Activated T-cell treated with anti-CD3 and anti-CD28 coated beads for 1 hour (primary cell): Measurements from ENCODE around the gene NEURL1.
A peak's percentile ranks its signal among the peaks of the same experiment; 100 is the strongest.
"Not testable (repeated sequence)": the region's sequence is repeated elsewhere in the genome, so short reads cannot be mapped to it uniquely, and the experiment has no call there.

Experiments
- DNase-seq: peaks from one replicate; pipeline ENCODE4 v3.0.0-alpha.2; 2020; ENCODE audit warnings: low read depth

Gene NEURL1

DNA sequence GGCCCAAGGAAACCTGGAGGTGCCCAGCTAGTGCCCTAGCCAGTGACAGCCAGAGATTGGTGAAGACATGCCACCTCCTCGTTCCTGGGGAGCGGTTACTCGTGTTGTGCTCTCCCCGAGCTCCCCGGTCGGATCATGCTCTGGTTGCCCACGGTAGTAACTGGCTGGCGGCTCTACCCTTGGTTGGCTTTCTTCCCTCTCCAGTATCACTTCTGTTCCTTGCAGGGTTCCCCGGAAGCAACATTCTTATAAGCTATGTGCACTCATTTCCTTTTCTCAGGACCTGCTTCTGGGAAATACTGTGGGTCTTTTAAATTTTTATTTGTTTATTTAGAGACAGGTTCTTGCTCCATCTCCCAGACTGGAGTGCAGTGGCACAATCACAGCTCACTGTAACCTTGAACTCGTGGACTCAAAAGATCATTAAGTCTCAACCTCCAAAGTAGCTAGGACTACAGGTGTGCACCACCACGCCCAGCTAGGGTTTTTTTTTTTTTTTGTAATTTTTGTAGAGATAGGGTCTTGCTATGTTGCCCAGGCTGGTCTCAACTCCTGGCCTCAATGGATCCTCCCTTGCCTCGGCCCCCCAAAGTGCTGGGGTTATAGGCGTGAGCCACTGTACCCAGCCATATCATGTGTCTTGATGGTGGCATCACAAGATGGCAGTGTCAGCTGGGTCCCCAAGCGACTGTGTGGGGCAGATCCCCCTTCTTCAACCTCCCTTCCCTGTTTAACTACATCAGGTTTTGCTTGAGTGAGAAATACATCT is 27.9 kb upstream of the NEURL1 start:
- no peak for DNase-seq

DNA sequence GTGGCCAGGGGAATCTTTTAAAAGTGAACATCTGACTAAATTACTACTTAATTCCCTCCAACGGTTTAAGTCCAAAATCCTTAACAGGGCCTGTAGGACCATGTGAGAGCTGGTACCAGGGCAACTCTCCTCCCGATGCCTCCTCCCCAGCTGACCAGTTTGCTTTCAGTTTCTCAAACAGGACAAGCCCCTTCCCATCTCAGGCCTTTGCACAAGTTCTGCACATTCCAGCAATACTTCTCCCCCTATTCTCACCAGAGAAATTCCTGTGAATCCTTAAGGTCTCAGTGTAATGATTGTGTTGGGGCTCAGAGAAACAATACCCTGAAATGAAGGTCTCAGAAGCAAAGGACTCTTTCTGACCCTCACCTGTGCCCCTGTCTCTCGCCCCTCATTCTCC is 26.8 kb upstream of the NEURL1 start:
- no peak for DNase-seq

DNA sequence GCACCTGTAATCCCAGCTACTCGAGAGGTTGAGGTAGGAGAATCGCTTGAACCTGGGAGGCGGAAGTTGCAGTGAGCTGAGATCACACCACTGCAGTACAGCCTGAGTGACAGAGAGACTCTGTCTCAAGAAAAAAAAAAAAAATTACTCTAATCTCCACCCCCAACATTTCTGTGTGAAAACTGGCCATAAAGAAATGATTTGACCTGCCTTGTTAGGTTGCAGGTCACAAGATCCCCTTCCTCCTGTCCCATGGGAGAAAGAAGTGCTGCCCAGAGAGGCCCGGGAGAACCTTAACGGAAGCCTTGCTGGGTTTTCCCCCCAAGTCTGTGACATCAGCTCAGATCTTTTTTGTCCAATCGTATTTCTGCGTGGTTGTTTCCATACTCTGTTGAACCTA is 26.1 kb upstream of the NEURL1 start:
- no peak for DNase-seq

DNA sequence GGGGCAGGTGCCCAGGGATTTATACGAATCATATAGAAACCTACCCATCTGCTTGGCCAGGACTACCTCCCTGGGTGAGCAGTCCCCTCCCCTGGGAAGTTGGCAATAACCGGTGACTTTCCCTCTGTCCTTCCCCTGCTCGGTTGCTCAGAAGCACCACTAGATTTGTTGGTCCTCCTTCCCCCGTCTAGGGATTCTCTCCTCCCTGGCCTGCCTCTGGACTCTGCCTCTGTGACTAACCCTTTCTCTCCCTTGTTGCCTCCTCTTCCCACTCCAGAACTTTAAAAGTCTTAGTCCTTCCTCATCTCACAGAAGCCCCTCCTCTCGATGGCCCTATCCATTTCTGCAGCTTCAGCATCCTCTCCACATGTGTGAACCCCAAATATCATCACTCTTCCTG is 24.3 kb upstream of the NEURL1 start:
- no peak for DNase-seq

DNA sequence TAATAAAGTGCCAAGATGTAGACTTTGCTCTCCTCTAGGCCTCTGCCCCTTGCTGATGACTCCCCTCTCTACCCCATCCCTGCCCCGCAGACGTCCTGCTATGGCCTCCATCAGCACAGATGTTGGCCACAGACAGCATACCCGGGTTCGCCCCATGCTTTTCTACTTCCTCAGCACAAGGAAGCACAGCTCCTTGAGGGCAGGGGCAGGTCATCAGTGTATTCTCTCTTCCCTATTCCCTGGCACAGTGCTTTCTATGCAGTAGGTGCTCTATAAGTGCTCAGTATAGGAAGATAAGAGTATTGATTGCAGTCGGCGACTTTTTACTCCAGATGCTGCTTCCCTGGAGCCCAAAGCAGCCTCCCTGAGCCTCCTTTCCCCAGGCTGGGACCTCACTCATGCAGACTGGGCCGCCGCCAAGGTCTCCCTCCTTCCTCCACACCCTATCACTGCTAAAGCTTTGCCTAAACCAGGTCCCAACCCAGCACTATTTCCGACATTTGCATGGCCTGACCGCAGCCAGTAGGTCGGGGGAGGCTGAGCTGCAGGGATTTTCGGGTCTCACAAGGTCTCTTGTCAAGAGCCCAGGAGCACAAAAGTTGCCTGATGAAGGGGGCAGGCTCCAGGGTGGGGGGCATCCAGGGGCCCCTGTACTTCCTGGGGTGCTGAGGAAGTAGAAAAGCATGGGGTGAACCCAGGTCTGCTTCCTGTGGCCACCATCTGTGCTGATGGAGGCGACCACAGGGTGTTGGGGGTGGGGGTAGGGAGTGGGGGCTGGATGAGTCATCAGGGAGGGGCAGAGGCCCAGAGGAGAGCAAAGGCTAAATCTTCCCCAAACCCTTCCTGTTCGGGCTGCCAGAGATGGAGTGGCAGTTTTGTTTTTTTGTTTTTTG is 22.5 kb upstream of the NEURL1 start:
- DNase-seq: peak; percentile 55

DNA sequence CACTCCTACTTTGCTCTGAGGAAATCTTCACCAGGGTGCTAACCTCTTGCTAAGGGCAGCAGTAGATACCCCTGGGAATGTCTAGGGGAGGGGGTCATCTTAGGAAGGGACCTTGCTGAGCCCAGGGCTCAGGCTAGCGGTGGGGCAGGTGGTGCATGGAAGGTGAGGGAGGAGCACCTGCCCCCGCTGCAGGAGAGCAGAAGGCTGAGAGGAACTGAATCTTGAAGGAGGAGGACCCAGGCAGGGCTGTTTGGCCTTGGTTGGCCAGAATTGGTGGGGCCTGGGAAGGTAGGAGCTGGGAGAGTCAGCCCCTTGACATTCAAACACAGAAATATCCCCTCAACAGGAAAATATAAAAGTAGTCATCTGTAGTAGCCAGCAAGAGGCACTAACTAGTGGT is 21.5 kb upstream of the NEURL1 start:
- no peak for DNase-seq

DNA sequence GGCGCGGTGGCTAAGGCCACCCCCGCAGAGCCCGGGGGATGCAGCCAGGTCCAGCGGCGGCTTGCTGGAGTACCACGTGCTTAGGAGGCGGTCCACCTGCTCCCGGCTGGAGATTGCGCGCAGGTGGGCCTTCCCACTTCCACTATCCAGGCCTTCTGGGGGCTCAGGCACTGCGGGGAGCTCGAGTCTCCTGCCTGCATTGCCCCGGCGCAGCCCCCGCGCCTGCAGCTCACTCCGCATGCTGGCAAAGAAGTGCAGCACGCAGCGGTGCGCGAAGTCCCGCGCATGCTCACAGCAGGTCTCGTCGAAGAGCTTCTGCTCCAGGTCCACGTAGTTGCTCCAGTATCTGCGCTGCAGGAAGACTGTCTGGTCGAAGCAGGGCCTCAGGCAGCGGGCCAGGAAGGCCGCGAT is 20.2 kb upstream of the NEURL1 start:
- DNase-seq: no peak

DNA sequence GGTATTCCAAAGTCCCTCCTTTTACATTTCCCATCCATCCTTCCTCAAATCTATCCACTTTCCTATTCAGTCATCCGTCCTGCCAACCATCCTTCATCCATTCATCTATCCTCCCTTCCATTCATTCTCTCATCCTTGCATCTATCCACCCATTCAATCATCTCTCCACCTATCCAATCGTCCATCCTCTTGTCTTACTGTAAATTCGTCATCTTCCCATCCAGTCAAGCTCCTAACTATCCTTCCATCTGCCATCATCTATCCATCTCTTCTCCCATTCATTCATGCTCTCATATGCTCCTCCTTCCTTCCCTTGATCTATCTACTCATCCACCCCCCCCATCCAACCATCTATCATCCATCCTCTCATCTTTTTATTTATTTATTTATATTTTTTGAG is 19.4 kb upstream of the NEURL1 start:
- no peak for DNase-seq

DNA sequence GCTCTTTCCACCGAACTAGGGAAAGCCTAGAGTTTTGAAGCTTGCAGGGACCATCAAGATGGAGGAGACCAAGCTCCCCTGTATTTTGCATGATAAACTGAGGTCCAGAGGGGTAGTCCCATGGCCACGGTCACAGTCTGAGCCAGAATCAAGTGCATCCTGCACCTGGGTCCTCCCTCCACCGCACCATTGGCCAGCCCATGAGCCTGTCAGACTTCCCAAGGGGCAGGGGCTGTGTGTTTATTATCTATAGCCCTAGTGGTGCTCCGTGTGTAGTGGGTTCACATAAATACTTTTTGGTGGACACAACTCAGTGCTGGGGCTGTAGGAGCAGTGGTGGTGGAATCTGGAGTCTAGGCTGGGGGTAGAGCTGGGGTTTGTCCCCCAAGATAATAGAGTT is 18.1 kb upstream of the NEURL1 start:
- no peak for DNase-seq

DNA sequence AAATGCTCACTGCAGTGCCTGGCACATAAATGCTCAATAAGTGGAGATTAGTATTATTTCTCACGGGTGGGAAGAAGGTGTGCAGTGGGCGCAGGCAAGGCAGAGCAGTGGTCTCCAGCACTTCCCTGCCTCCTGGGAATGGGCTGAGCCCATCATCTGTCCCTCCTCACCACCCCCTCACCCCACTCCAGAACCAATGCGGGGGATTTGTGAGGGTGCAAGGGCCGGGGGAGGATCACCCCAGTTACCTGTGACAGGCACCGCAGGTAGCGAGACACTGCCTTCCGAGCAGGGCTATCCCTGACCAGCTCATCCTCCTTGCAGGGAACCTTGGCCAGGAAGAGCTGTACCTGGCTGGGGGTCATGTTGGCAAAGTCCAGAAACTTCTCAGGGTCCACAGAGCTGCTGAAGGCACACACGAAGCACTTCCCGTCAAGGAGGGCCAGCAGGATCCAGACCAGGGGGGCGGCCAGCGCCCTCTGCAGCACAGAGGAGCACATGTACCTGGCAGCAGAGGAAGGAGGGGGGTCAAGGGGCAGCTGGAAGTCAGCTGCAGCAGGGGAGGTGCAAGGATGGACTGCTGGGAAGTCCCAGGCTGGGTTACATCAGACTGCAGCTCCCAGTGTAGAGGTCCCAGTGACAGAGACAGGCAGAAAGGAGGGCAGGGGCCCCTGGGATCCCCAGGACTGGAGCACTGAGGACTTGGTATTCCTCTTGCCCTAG is 17.3 kb upstream of the NEURL1 start:
- DNase-seq: no peak

DNA sequence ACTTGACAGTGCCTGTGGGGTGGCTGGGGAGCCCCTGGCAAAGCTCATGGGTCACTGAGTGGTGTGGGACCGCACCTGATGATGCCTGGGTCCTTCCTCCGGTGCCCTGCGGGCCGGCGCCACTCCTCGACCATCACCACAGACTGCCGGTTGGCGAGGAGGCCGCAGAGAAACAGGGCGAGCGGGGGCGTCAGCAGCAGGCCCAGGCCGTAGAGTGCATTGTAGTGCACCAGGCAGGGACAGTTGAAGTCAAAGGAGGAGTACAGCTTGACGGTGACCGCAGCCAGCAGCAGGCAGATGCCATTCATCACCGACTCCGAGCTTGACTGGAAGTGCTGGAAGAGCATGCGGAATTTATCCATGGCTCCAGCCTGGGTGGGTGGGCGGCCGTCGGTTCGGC is 14.8 kb upstream of the NEURL1 start:
- DNase-seq: no peak

DNA sequence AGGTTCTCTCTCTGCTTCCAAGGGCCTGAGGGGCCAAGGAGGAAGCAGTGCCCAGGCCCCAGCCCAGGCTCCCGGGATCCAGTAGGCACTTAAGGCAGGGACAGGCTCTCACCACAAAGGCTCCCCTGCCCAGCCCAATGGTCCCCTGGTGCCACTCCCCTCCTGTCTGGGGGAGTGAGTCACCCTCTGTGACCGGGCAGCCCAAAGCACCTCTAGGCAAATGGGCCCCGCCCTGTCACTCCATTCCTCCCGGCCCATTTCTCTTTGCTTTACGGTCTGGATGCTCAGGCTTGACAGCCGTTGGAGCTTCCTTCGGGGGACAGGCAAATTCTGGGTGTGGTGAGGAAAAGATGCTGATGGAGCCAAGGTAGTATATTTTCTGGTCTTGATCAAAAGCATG is 14.4 kb upstream of the NEURL1 start, which contains the start of gene CALHM3:
Gene CALHM3 (minus strand): TSS at position 106 of the 400 bp plus-strand sequence. CDS start 208 bp downstream, outside the sequence.
- DNase-seq: no peak

DNA sequence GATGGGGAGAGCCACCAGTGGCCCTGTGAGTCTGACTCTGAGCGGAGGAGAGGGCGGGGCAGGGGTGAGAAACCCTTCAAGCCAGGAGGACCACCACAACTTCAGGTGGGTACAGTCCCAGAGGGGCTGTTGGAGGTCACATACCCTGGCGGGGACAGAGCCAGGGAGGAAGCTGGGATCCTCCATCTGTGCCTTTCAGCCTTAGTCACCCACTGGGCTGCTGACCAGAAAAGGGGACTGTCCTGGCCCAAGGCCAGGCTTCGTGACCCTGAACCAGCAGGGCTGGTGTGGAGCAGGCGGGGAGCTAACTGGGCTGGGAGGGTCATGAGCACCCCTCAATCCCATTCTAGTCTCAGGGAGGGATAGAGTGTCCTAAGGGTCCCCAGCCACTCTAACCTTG is 13.0 kb upstream of the NEURL1 start:
- DNase-seq: no peak

DNA sequence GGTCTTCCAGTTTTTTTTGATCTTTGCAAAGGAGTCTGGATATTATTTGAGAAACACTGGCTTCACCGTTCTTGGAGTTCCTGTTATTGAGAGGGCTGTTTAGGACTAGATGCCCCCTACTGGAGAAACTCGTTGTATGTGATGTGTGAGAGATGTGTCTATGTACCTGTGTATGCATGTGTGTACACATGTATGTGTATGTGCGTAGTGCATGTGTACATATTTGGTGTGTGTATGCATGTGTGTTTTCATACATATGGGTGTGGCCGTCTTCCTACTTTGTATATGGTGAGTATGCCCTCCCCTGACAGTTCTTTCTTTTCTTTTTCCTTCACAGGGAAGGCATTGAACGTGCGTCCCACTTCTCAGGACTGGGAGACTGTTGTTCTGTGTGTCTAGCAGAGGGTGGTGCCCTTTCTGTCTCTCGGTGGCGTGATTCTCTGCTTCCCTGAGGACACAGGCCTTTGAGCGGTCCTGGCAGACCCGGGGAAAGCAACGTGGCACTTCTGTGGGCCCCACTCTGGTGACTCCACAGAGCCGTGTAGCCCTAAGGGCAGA is 11.5 kb upstream of the NEURL1 start:
- no peak for DNase-seq

DNA sequence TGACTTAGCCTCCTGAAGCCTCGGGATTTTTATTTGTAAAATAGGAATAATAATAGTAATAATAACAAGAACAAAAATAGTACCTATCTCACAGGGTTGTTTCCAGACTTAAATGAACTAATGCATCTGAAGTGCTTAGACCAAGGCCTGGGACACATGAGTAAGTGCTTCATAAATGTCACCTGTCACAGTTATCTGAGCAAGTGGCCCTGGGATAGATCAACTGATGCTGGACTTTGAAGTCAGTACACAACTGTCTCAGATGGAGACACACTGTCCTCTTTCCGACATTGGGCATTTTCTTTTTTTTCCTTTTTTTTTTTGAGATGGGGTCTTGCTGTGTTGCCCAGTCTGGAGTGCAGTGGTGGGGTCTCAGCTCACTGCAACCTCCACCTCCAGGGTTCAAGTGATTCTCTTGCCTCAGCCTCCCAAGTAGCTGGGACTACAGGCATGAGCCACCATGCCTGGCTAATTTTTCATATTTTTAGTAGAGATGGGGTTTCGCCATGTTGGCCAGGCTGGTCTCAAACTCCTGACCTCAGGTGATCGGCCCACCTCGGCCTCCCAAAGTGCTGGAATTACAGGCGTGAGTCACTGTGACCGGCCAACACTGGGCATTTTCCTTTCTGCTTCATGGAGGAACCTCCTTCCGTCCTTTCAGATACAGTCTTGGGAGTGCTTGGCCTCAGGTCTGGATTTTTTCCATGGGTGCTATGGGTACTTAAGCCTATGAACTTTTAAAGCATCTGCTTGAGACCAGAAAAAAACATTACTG is 6.7 kb upstream of the NEURL1 start:
- DNase-seq: not testable (repeated sequence)

DNA sequence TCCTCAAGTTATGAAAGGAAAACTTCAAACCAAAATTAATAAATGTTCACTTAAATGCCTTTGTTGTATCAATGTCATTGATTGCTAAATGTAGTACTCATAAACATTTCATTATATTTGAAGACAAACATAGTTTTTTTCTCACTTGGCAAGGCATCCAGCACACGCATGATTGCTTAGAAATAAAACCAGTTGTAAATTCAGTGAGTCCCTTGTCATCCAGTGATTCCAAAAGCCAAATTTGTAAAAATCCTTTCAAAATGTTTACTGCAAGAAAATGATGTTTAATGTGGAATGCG is 6.1 kb upstream of the NEURL1 start:
- no peak for DNase-seq

DNA sequence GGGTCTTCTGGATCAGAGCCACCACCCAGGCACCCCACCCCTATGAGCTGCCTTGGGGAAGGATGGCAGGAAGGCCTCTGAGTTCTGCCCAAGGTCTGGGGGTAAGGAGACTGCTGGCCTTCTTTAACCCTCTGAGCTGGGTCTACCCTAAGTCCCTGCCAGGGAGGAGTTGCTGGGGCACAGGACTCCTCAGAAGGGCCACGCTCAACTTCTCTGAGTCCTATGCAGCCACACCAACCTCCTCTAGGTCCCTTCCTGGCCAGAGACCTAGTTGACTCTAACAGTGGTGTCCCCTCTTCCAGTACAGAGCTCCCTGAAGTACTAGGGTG is 2.6 kb upstream of the NEURL1 start:
- no peak for DNase-seq

DNA sequence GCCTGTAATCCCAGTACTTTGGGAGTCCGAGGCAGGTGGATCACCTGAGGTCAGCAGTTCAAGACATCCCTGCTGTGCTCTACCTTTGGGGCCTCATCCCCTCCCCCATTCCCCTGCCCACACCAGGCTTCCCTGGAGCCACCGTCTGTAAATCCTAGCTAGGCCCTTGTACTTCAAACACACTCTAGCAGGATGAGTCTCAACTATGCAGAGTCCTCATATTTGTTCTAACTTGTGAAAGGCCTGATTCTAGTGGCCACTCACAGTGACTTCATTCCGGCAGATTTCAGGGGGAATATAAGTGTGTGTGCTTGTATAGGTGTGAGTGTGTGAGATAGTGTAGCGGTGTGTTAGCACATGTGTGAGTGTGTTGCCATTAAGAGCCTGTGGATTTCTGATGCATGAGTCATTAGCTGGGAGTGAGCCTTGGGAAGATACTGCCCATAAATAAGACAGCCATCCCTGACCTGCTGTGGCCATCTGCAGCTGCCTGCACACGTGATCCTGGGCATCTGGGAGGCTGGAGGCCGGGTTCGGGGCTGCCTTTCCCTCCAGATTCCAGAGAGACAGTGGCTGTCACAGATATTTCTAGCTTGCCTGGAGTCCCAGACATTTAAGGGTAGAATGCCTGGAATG is 1.7 kb upstream of the NEURL1 start:
- no peak for DNase-seq

DNA sequence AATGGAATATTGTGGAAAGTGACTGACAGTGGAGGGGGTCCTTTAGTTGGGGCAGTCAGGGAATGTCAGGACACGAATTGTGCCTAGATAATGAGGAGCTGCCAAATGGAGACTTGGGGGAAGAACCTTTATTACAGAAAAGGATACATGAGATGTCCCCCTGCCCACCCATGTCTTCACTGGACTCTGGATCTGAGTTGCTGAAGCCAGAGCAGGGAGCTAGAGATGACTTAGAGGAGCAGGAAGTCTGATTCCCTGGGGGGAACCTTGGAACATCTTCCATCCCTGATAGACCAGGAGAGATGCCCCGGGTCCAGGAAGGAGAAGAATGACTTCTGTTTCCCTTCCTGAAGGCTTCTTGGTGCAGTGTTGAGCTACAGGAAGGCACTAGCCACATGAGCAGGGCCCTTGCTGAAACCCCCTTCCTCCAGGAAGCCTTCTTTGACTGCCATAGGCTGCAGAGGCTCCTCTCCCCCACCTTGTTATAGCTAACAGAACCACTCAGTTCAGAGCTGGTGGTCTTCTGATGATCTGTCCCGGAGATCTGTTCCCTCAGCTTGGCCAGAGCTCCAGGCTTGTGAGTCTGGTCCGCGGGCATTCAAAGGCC is 747 bp upstream of the NEURL1 start:
- DNase-seq: no peak

DNA sequence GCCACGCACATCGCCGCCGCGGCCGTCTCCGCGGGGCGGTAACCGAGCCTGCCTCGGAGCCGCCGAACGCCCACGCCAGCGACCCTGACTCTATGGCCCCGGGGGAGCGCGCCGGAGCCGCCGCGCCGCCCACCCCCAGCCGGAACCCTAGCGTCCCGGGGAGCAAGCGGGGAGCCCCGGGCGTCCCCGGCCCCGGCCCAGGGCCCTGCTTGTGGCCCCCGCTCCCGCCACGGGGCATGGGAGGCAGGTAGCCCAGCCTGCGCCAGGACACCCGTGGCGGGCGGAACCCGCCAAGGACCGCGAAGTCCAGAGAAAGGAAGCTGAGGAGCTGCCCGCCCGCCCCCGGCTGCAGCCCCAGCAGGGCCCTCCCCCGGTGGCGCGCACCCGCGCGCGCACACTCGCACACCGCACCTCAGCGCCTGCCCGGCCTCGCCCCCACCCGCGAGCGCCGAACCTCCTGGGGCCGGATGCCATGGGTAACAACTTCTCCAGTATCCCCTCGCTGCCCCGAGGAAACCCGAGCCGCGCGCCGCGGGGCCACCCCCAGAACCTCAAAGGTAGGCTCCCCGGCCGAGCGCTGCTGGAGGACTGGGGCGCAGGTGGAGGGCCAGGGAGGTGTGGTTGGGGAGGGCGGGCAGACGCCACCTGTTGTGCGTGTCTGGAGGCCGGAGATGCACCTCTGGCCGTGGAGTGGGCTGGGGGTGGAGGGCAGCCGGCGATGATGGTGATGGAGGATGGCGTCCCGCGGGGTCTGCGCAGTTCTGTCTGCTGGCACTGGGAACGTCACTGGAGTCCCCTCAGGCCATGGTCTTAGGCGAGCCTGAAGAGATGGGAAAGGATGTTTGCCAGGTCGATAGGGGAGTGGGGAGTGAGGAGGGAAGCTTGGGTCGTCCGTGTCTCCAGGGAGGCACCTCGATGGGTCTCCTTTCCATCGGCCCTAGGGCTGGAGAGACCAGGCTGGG is 692 bp downstream of the NEURL1 start:
- no peak for DNase-seq
